Peyer's patch (tissue), 4 donors: ENCODE results near the gene XPR1.

Experiments
- CTCF ChIP-seq, 6 experiments: fragments of 450-650 bp in 4 of 6; fragments of 200-600 bp in 2 of 6; sonication (generic) in 1 of 6; IDR thresholded peaks; one replicate each; pipeline ENCODE4 v1.5.1; 2017 to 2019; ENCODE audit warnings: antibody characterized with exemption in 6 of 6, mild to moderate bottlenecking in 3 of 6, moderate library complexity in 1 of 6
- POLR2A ChIP-seq, 2 donors: fragments of 450-650 bp; IDR thresholded peaks; one replicate each; pipeline ENCODE4 v1.5.1; 2017; ENCODE audit warnings: antibody characterized with exemption in 2 of 2, mild to moderate bottlenecking in 2 of 2, moderate library complexity in 2 of 2

GRCh38 chr1:180789460-180789859, 157.6 kb downstream of the XPR1 start:
- TF ChIP-seq CTCF (IDR thresholded peaks at IDR 0.05) (no peak), POLR2A (IDR thresholded peaks at IDR 0.05) (no peak)
